Activated B cell treated with CpG ODN at 0.5 μM for 24 hours (primary cell): ENCODE measurements around the gene PSMA7. TPM values are rescaled to one million over a fixed set of nuclear protein-coding genes. Genes with fewer than 3 reads are reported as not detected.

Source experiments
- ATAC-seq: fragments of 200-7000 bp; cut with Tn5 transposase; one replicate; pipeline ENCODE4 v1.10.0; 2021; ENCODE audit warnings: low read depth, mild to moderate bottlenecking, moderate library complexity
- CTCF ChIA-PET: fragments of 350-600 bp; sonication (Branson Sonifier 250); formaldehyde crosslinking; loops from one replicate; lab custom pipeline; 2021; ENCODE audit warnings: antibody characterized with exemption; lab: Charles Lee
- POLR2A ChIA-PET: fragments of 350-600 bp; sonication (Branson Sonifier 250); formaldehyde crosslinking; loops from one replicate; lab custom pipeline; 2021; ENCODE audit warnings: antibody characterized with exemption; lab: Charles Lee
- DNase-seq: peaks from one replicate; pipeline ENCODE4 v3.0.0; 2022
- H3K27ac Mint-ChIP-seq: one replicate; pipeline ENCODE4 v1.8.0; 2020; ENCODE audit warnings: mixed read lengths
- H3K27me3 Mint-ChIP-seq: one replicate; pipeline ENCODE4 v1.8.0; 2021; ENCODE audit warnings: mixed read lengths
- H3K36me3 Mint-ChIP-seq: one replicate; pipeline ENCODE4 v1.8.0; 2021; ENCODE audit warnings: low read depth, mixed read lengths
- H3K4me1 Mint-ChIP-seq: one replicate; pipeline ENCODE4 v1.8.0; 2021; ENCODE audit warnings: mixed read lengths
- H3K4me3 Mint-ChIP-seq: one replicate; pipeline ENCODE4 v1.8.0; 2020; ENCODE audit warnings: mild to moderate bottlenecking, mixed read lengths
- H3K9me3 Mint-ChIP-seq: one replicate; pipeline ENCODE4 v1.8.0; 2020; ENCODE audit warnings: mixed read lengths
- CTCF ChIP-seq: fragments of 200-600 bp; IDR thresholded peaks from one replicate; pipeline ENCODE4 v1.8.0; 2022; ENCODE audit warnings: antibody characterized with exemption, mild to moderate bottlenecking
- intact Hi-C: fragments of 100-400 bp; cut with micrococcal nuclease; formaldehyde crosslinking; loops from one replicate; pipeline ENCODE4 v1.15.1; 2024
- total RNA-seq: library from RNA; stranded (reverse); gene quantifications from 2 replicates; pipeline ENCODE4 v1.2.3, GENCODE V29; 2022

PSMA7 gene
- total RNA-seq = 241 and 260 TPM in 2 replicates

DNA sequence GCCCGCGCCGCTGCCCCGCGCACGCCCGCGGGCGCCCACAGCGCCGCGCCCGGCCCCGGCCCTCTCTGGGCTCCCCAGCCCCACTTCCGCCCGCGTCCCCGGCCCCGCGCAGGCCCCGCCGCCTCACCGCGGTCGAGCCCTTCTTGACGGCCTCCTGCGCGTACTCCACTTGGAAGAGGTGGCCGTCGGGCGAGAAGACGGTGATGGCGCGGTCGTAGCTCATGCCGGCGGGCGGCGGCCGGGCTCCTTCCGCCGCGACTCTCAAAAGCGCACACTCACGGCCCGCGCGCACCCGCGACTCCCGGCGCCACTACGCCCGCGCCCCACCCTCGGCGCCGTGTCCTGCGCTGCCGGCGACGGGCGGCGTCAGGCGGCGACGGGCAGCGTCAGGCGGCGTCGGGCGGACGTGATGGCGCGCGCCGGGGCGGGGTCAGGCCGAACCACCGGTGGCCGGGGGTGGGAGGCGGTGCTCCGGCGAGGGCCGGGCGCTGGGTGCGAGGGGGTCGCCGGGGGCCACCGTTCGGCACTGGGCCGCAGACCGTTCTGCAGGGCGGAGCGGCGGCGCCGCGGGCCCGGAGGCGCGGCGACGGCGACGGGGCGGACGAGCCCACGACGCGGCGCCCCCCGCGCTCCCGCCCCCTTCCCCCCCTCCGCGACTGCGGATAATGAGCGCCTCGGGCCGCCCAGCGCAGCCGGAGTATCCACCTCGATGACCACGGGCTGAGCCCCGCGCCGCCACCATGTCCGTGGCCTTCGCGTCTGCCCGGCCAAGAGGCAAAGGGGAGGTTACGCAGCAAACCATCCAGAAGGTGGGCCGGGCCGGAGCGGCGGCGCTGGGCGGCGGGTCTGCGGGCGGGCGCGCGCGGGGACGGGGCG lies at the start of gene PSMA7, which contains the start of gene SS18L1:
TSS of gene PSMA7 (minus strand) at position 314 of the 876 bp plus-strand sequence. CDS start at position 223, 91 bp downstream.
TSS of gene SS18L1 (plus strand) at position 689 of the 876 bp plus-strand sequence. CDS start at position 741, 52 bp downstream.
- ChIA-PET CTCF (interaction anchor here (1.9 kb wide), 1 partner anchor 132 kb away, joined by 5 read pairs; no protein-coding TSS in a partner anchor), POLR2A (interaction anchor here (0.7 to 1.6 kb wide), 6 partner anchors 9 to 651 kb away, joined by 3 to 12 read pairs (median 5); partner anchors contain the start of genes LSM14B and MTG2)
- Mint-ChIP-seq H3K27me3 (no peaks in the 10 kb centered on the region), H3K36me3 (peaks cover 33% of the 10 kb centered on the region), H3K9me3 (no peaks in the 10 kb centered on the region), H3K27ac (peak within 1 kb of the TSS; percentile 78), H3K4me3 (peak within 1 kb of the TSS; percentile 89), H3K4me1 (peaks cover 37% of the 10 kb centered on the region)
- ATAC-seq (peak; percentile 89), DNase-seq (peak; percentile 88)
- intact Hi-C loops = loop anchor here (1.0 to 5.0 kb wide), 4 partner anchors 21 to 244 kb away; partner anchors contain the start of genes LSM14B and RPS21
- no peak for TF ChIP-seq CTCF

- peaks cover 7% of the 10 kb centered on the region for H3K4me1 Mint-ChIP-seq
- peaks cover 47% of the 10 kb centered on the region for H3K36me3 Mint-ChIP-seq
- TF ChIP-seq CTCF = no peak
- intact Hi-C loops = no loop called here
- H3K4me3 Mint-ChIP-seq = no peak overlapping the region
- DNase-seq = no peak
- CTCF ChIA-PET = no interaction called here
- H3K27me3 Mint-ChIP-seq = no peaks in the 10 kb centered on the region
- POLR2A ChIA-PET = interaction anchor here (0.6 kb wide), 1 partner anchor 10 kb away, joined by 3 read pairs; no protein-coding TSS in a partner anchor
- no peaks in the 10 kb centered on the region for H3K9me3 Mint-ChIP-seq
- H3K27ac Mint-ChIP-seq = no peak overlapping the region
- no peak for ATAC-seq
These were observed 49.4 kb upstream of the PSMA7 start for GRCh38 chr20:62192635-62193034.

DNA sequence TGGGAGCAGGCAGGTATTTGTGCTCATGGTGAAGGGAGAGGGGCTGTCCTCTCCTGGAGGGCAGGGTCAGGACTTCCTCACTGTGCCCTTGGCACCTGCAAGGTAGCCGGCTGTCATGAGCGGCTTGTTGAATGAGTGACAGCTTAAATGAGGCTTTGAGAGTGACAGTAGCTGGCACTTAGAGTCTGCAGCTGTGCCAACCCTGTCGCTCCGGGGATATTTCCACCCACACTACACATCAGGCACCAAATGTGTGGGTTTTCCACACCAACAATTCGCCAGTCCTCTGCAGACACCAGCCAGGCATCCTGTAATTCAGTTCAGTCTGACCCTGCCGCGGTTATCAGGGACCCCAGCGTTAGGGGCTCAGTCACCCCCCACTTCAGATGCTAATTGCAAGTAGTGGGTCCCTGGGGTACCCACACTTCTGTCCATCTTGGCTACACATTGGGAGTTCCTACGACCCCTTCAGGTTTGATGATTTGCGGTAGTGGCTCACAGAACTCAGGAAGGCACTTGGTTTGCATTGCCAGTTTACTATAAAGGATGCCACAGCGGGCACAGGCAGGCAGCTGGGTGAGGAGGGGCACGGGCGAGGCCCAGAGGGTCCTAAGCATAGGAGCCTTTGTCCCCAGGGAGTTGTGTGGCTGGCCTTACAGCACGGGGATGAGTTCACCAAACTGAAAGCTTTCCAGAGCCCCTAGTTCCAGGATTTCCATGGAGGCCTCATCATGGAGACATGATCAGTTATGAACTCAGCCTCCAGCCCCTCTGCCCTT lies 48.8 kb upstream of the PSMA7 start:
- Mint-ChIP-seq H3K4me3 (no peak overlapping the region), H3K27ac (no peak overlapping the region), H3K4me1 (peaks cover 12% of the 10 kb centered on the region), H3K9me3 (no peaks in the 10 kb centered on the region), H3K36me3 (peaks cover 44% of the 10 kb centered on the region), H3K27me3 (no peaks in the 10 kb centered on the region)
- DNase-seq (no peak), ATAC-seq (no peak)
- TF ChIP-seq CTCF = no peak
- POLR2A ChIA-PET = no interaction called here
- intact Hi-C loops = no loop called here
- CTCF ChIA-PET = no interaction called here

DNA sequence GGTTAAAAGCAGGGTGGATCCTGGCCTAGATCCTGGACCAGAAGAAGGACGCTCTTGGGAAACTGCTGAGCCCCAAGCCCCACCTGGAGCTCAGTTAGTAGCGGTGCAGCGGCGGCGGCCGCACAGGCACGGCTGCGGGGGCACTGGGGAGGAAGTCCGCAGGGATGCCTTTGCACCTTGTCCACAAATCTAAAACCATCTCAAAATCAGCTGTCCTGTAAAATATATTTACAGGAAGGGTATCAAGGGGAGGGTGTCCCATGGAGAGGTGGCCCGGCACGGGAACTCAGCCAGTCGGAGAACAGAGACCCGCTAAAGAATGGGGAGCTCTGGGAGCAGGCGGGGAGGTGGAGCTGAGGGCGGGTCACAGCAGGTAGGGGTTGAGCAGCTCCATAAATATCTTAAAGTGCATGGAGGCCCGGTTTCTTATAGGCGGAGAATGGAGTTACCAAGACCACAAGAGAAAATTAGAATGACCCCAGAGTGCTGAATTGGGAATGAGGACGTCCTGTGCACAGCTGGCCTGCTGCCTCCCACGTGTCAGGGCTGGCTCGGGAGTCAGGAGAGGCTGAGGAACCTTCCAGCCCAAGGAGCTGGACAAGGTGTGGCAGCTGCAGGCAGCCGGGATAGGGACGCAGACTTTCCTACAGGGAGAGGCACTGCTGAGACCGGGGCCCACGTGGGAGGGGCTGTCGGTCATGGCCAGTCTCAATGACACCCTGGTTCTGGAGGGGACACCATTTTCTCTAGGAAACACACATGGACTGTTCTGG lies 47.6 kb upstream of the PSMA7 start:
- intact Hi-C loops = no loop called here
- peaks cover 41% of the 10 kb centered on the region for H3K36me3 Mint-ChIP-seq
- no peak overlapping the region for H3K27ac Mint-ChIP-seq
- no peak for TF ChIP-seq CTCF
- H3K27me3 Mint-ChIP-seq = no peaks in the 10 kb centered on the region
- ChIA-PET CTCF (no interaction called here), POLR2A (no interaction called here)
- ATAC-seq (no peak), DNase-seq (no peak)
- no peak overlapping the region for H3K4me3 Mint-ChIP-seq
- peaks cover 18% of the 10 kb centered on the region for H3K4me1 Mint-ChIP-seq
- no peaks in the 10 kb centered on the region for H3K9me3 Mint-ChIP-seq
